HUES48 (cell line): ENCODE measurements around the gene SUSD4.

ENCODE experiments used
- H3K27ac ChIP-seq: one replicate; pipeline ENCODE4 v1.7.0; 2013; ENCODE audit warnings: low read depth, low read length, inconsistent platforms
- H3K27me3 ChIP-seq: 2 replicates; pipeline ENCODE4 v1.6.1; 2013; ENCODE audit warnings: mild to moderate bottlenecking, low read length; ENCODE audit not compliant: control insufficient read depth, insufficient read depth
- H3K36me3 ChIP-seq: 2 replicates; pipeline ENCODE4 v1.6.1; 2013; ENCODE audit warnings: low read length; ENCODE audit not compliant: control insufficient read depth, insufficient read depth
- H3K4me1 ChIP-seq: 2 replicates; pipeline ENCODE4 v1.6.1; 2013; ENCODE audit warnings: mild to moderate bottlenecking, low read length; ENCODE audit not compliant: control insufficient read depth, insufficient read depth
- H3K4me3 ChIP-seq: 2 replicates; pipeline ENCODE4 v1.5.1; 2013; ENCODE audit warnings: mild to moderate bottlenecking, low read depth, low read length
- H3K9ac ChIP-seq: 2 replicates; pipeline ENCODE4 v1.6.1; 2013; ENCODE audit warnings: mild to moderate bottlenecking, low read depth, low read length, moderate library complexity
- H3K9me3 ChIP-seq: 2 replicates; pipeline ENCODE4 v1.6.1; 2013; ENCODE audit warnings: low read length; ENCODE audit not compliant: control insufficient read depth, insufficient read depth

SUSD4 gene

GRCh38 chr1:223242971-223243370, 121.0 kb downstream of the SUSD4 start:
- H3K4me3 ChIP-seq = no peak overlapping the region
- H3K4me1 ChIP-seq = no peaks in the 10 kb centered on the region
- H3K36me3 ChIP-seq = no peaks in the 10 kb centered on the region
- H3K27me3 ChIP-seq = no peaks in the 10 kb centered on the region
- H3K27ac ChIP-seq = no peak overlapping the region
- no peaks in the 10 kb centered on the region for H3K9me3 ChIP-seq
- H3K9ac ChIP-seq = no peak overlapping the region

GRCh38 chr1:223242382-223242955, 121.5 kb downstream of the SUSD4 start:
- Histone ChIP-seq H3K27ac (no peak overlapping the region), H3K27me3 (no peaks in the 10 kb centered on the region), H3K4me3 (no peak overlapping the region), H3K9me3 (no peaks in the 10 kb centered on the region), H3K4me1 (no peaks in the 10 kb centered on the region), H3K36me3 (no peaks in the 10 kb centered on the region), H3K9ac (no peak overlapping the region)

GRCh38 chr1:223240122-223240521, 123.9 kb downstream of the SUSD4 start:
- H3K27me3 ChIP-seq = no peaks in the 10 kb centered on the region
- H3K4me1 ChIP-seq = no peaks in the 10 kb centered on the region
- H3K9ac ChIP-seq = no peak overlapping the region
- no peaks in the 10 kb centered on the region for H3K36me3 ChIP-seq
- no peak overlapping the region for H3K27ac ChIP-seq
- no peaks in the 10 kb centered on the region for H3K9me3 ChIP-seq
- H3K4me3 ChIP-seq = no peak overlapping the region

- Histone ChIP-seq H3K4me3 (no peak overlapping the region), H3K36me3 (no peaks in the 10 kb centered on the region), H3K27ac (no peak overlapping the region), H3K9me3 (no peaks in the 10 kb centered on the region), H3K9ac (no peak overlapping the region), H3K27me3 (no peaks in the 10 kb centered on the region), H3K4me1 (peaks cover 4% of the 10 kb centered on the region; the same call in 1 of the 2 replicates)
Measured at GRCh38 chr1:223235091-223235490, 128.9 kb downstream of the SUSD4 start.

- peaks cover 4% of the 10 kb centered on the region; the same call in 1 of the 2 replicates for H3K4me1 ChIP-seq
- H3K36me3 ChIP-seq = no peaks in the 10 kb centered on the region
- no peak overlapping the region for H3K27ac ChIP-seq
- H3K4me3 ChIP-seq = no peak overlapping the region
- no peaks in the 10 kb centered on the region for H3K9me3 ChIP-seq
- no peak overlapping the region for H3K9ac ChIP-seq
- no peaks in the 10 kb centered on the region for H3K27me3 ChIP-seq
Measured at GRCh38 chr1:223234534-223234933, 129.4 kb downstream of the SUSD4 start.

GRCh38 chr1:223234170-223234514, 129.8 kb downstream of the SUSD4 start:
- Histone ChIP-seq H3K4me3 (no peak overlapping the region), H3K9ac (no peak overlapping the region), H3K27ac (no peak overlapping the region), H3K4me1 (peaks cover 4% of the 10 kb centered on the region; the same call in 1 of the 2 replicates), H3K27me3 (no peaks in the 10 kb centered on the region), H3K36me3 (no peaks in the 10 kb centered on the region), H3K9me3 (no peaks in the 10 kb centered on the region)

GRCh38 chr1:223233410-223234169, 130.4 kb downstream of the SUSD4 start:
- Histone ChIP-seq H3K9ac (no peak overlapping the region), H3K4me1 (peaks cover 4% of the 10 kb centered on the region; the same call in 1 of the 2 replicates), H3K9me3 (no peaks in the 10 kb centered on the region)

GRCh38 chr1:223233019-223233409, 131.0 kb downstream of the SUSD4 start:
- no peak overlapping the region for H3K9ac ChIP-seq
- peaks cover 4% of the 10 kb centered on the region; the same call in 1 of the 2 replicates for H3K4me1 ChIP-seq
- no peaks in the 10 kb centered on the region for H3K27me3 ChIP-seq
- no peak overlapping the region for H3K27ac ChIP-seq
- H3K4me3 ChIP-seq = no peak overlapping the region
- H3K9me3 ChIP-seq = no peaks in the 10 kb centered on the region
- H3K36me3 ChIP-seq = no peaks in the 10 kb centered on the region

More at GRCh38 chr1:223233410-223234169, 130.4 kb downstream of the SUSD4 start:
- Histone ChIP-seq H3K4me3 (no peak overlapping the region), H3K27ac (no peak overlapping the region), H3K36me3 (no peaks in the 10 kb centered on the region), H3K27me3 (no peaks in the 10 kb centered on the region)

GRCh38 chr1:223231581-223231980, 132.4 kb downstream of the SUSD4 start:
- Histone ChIP-seq H3K27ac (no peak overlapping the region), H3K27me3 (no peaks in the 10 kb centered on the region), H3K4me1 (peaks cover 4% of the 10 kb centered on the region; the same call in 1 of the 2 replicates), H3K9me3 (no peaks in the 10 kb centered on the region), H3K9ac (no peak overlapping the region), H3K36me3 (no peaks in the 10 kb centered on the region), H3K4me3 (no peak overlapping the region)

GRCh38 chr1:223231011-223231572, 132.9 kb downstream of the SUSD4 start:
- H3K9me3 ChIP-seq = no peaks in the 10 kb centered on the region
- H3K27me3 ChIP-seq = no peaks in the 10 kb centered on the region
- no peaks in the 10 kb centered on the region for H3K36me3 ChIP-seq
- H3K27ac ChIP-seq = no peak overlapping the region
- no peak overlapping the region for H3K4me3 ChIP-seq
- no peak overlapping the region for H3K9ac ChIP-seq
- H3K4me1 ChIP-seq = peaks cover 4% of the 10 kb centered on the region; the same call in 1 of the 2 replicates
